ENCODE data around the gene CTRB2.
"Not testable (repeated sequence)": the region's sequence is repeated elsewhere in the genome, so short reads cannot be mapped to it uniquely, and the experiment has no call there.

CTRB2 gene

DNA sequence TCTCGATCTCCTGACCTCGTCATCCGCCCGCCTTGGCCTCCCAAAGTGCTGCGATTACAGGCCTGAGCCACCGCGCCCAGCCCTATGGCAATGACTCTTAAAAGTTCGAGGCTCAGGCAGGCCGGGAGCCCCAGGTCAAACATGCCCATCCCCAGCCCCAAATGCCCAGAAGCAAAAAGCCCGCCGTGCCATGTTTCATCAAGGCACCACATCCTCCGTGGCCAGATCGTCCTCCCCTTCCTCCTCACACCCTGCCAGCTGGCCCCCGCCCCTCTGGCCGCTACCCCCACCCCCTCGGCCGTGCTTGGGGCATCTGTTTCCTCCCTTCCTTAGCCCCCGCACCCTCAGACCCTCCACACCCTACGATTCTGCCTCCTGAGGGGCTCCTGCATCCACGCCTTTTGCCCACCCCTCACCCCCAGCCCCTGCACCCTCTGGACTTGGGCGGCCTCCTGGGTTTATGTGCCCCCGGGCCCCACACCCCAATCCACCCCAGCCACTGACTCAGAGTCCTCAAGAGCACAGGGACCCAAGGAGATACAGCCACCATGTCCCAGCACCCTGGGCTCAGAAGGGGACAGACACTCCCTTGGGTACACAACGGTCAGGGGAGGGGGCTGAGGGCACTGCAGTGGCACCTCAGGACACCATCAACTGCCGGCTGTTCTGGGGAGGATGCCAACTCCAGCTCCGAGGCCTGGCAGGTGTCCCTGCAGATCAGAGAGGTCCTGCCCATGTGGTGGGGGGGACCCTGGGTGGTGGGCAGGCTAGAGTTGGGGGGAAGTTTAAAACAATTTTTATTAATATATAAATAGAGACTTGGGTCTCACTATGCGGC, 18.9 kb upstream of the CTRB2 start:
- H3K36me3 Mint-ChIP-seq (ENCODE audit: low read depth), result no peaks in the 10 kb centered on the region

GRCh38 chr16:75225092-75225491, 18.1 kb upstream of the CTRB2 start:
- Mint-ChIP-seq H3K36me3 (ENCODE audit: low read depth) (no peaks in the 10 kb centered on the region), H3K4me1 (ENCODE audit: low read depth) (peaks cover 1% of the 10 kb centered on the region), H3K27ac (no peak overlapping the region), H3K9me3 (no peaks in the 10 kb centered on the region), H3K27me3 (ENCODE audit: low read depth) (no peaks in the 10 kb centered on the region), H3K4me3 (no peak overlapping the region)
- DNase-seq (ENCODE audit: low spot score), result no peak

More for the DNA sequence above, 18.9 kb upstream of the CTRB2 start:
- Mint-ChIP-seq H3K27me3 (ENCODE audit: low read depth) (no peaks in the 10 kb centered on the region), H3K27ac (no peak overlapping the region), H3K4me3 (no peak overlapping the region), H3K9me3 (no peaks in the 10 kb centered on the region), H3K4me1 (ENCODE audit: low read depth) (no peaks in the 10 kb centered on the region)
- DNase-seq (ENCODE audit: low spot score), result no peak

DNA sequence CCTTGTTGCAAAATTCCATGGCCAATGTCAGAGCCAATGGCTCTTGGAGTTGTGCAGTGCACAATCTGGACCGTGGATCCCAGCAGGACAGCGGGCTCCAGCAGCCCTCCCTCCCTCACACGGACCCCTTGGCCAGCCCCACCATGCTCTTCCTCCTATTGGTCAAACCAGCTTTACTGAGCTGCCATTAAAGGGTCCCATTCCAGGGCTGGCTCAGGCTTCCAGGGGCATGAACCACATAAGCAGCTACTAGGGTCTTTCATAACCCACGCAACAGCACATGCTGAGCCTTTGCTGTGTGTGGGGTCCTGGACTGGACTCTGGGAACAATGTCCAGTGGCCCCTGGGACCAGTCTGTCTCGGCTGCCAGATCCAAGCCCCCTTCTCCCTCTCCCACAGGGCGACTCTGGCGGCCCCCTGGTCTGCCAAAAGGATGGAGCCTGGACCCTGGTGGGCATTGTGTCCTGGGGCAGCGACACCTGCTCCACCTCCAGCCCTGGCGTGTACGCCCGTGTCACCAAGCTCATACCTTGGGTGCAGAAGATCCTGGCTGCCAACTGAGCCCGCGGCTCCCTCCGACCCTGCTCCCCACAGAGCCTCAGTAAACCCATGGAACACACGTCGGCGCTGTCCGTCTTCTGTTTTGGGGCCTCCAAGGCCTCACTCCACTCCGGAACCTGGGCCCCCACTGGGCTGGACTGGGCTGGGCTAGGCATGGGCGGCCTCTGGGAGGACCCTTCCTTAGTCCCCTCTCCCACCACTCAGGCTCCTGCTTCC, 17.5 kb upstream of the CTRB2 start:
- Mint-ChIP-seq H3K27me3 (ENCODE audit: low read depth) (no peaks in the 10 kb centered on the region), H3K27ac (no peak overlapping the region), H3K36me3 (ENCODE audit: low read depth) (no peaks in the 10 kb centered on the region), H3K4me1 (ENCODE audit: low read depth) (peaks cover 1% of the 10 kb centered on the region), H3K4me3 (no peak overlapping the region), H3K9me3 (no peaks in the 10 kb centered on the region)
- no peak for DNase-seq (ENCODE audit: low spot score)

DNA sequence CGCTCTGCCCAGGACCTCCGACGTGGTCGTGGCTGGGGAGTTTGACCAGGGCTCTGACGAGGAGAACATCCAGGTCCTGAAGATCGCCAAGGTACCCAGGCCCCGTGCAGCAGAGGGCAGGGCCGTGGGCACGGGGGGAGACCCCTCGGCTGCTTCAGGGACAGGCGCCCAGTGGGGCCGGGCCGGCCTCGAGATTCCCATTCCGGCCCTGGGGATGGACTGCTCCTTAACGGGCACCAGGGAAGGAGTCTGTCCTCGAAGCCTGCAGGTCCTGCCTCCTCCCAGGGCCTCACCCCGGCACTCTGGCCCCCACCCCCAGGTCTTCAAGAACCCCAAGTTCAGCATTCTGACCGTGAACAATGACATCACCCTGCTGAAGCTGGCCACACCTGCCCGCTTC, 16.2 kb upstream of the CTRB2 start:
- H3K9me3 Mint-ChIP-seq, result not testable (repeated sequence)

DNA sequence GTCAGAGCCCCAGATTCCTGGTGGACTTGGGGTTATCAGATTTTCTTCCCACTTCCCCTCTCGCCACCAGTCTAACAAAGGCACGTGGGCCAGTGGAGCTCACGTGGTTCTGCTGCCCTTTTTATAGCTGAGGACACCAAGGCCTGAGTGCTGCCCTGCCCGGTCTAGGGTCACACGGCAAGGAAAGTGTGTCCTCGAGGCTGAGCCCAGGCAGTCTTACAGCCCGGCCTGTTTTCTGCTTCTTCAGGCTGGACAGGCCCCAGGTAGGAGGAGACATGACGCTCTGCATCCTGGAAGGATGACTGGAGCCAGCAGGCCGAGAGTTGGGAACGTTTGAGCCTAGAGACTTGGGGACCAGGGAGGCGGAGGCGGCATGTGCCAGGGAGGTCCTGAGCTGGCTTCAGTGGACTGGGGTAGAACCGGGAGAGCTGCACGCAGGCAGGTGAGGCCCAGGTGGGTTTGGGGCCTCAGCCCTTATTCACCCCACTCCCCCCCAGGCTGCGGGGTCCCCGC, 15.4 kb upstream of the CTRB2 start:
- Mint-ChIP-seq H3K9me3 (no peaks in the 10 kb centered on the region), H3K4me3 (no peak overlapping the region), H3K27ac (no peak overlapping the region), H3K4me1 (ENCODE audit: low read depth) (peaks cover 1% of the 10 kb centered on the region), H3K27me3 (ENCODE audit: low read depth) (no peaks in the 10 kb centered on the region), H3K36me3 (ENCODE audit: low read depth) (no peaks in the 10 kb centered on the region)
- DNase-seq (ENCODE audit: low spot score), result no peak

More for the DNA sequence above, 16.2 kb upstream of the CTRB2 start:
- not testable (repeated sequence) for H3K4me3 Mint-ChIP-seq; DNase-seq (ENCODE audit: low spot score); H3K36me3 Mint-ChIP-seq (ENCODE audit: low read depth); H3K27me3 Mint-ChIP-seq (ENCODE audit: low read depth); H3K27ac Mint-ChIP-seq; H3K4me1 Mint-ChIP-seq (ENCODE audit: low read depth)

DNA sequence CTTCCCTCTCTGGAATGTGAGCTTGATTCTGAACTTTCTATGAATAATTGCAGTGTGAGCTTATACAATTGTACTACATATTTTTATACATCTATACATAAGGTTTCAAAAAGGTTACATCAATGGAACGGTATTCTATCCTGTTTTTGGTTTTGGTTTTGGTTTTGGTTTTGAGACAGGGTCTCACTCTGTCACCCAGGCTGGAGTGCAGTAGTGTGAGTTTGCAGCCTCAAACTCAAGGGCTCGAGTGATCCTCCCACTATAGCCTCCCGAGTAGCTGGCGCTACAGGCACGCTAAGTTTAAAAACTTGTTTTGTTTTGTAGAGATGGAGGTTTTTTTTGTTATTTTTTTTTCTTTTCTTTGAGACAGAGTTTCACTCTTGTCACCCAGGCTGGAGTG, 12.9 kb upstream of the CTRB2 start:
- peak overlapping the region; percentile 58 for H3K4me3 Mint-ChIP-seq
- no peaks in the 10 kb centered on the region for H3K27me3 Mint-ChIP-seq (ENCODE audit: low read depth)
- H3K36me3 Mint-ChIP-seq (ENCODE audit: low read depth), result no peaks in the 10 kb centered on the region
- no peak for DNase-seq (ENCODE audit: low spot score)
- H3K9me3 Mint-ChIP-seq, result no peaks in the 10 kb centered on the region
- peaks cover 1% of the 10 kb centered on the region for H3K4me1 Mint-ChIP-seq (ENCODE audit: low read depth)
- H3K27ac Mint-ChIP-seq, result peak overlapping the region; percentile 72

DNA sequence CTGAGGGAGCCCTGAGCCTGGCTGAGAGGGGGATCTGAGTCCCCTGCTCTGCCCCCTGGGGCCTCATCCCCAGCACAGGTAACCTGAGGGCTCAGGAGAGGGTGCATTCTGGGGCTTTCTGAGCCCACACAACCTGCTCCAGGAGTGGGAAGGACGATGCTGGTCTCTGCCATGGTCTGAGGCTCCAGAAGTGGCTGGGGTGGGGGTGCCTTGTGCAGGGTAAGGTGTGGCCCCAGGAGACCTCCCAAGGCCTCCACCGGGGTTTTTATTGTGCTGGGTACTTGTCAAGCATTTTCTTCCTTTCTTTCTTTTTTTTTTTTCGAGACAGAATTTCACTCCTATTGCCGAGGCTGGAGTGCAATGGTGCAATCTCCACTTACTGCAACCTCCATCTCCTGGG, 12.1 kb upstream of the CTRB2 start:
- Mint-ChIP-seq H3K9me3 (no peaks in the 10 kb centered on the region), H3K4me3 (no peak overlapping the region), H3K27ac (no peak overlapping the region), H3K4me1 (ENCODE audit: low read depth) (peaks cover 1% of the 10 kb centered on the region), H3K27me3 (ENCODE audit: low read depth) (no peaks in the 10 kb centered on the region), H3K36me3 (ENCODE audit: low read depth) (no peaks in the 10 kb centered on the region)
- no peak for DNase-seq (ENCODE audit: low spot score)

DNA sequence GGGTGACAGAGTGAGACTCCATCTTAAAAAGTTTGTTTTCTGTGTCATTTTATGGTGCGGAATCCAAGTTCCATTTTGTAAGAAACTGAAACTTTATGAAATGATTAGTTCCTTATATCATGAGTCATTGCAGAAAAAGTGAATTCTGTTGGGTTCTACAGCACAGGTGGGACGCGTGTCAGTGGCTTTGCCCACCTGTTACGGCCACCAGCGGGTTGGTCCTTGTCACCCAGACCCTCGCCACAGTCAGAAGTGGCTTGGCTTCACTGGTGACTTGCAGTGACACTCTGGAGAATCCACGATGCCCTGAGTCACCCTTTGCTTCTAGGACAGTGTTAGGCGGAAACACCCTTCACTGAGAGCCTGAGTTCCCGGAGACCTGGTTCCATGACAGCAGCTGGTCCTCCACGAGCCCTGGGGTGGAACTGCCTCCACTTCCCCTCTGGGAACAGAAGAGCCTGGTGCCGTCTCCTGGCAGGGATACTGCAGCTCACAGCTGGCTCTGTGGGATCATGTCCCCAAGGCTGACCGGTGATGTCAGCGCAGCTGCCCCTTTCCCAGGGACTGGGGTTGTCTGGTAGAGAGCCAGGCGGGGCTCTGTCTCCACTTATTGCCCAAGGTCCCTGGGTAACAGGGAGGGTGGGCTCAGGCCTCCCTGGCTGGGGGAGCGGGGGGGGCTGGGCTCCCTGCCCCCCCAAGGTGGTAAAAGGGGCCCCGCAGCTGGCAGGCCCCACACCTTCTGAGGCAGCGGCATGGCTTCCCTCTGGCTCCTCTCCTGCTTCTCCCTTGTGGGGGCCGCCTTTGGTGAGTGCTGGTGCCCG, 11.5 kb upstream of the CTRB2 start, which contains the start of gene CTRB1:
Gene CTRB1, plus strand, starts transcription at position 733 of the 821 bp plus-strand sequence. Its CDS starts 20 bp downstream, at position 753.
- H3K27ac Mint-ChIP-seq, result peak within 1 kb of the TSS; percentile 72

DNA sequence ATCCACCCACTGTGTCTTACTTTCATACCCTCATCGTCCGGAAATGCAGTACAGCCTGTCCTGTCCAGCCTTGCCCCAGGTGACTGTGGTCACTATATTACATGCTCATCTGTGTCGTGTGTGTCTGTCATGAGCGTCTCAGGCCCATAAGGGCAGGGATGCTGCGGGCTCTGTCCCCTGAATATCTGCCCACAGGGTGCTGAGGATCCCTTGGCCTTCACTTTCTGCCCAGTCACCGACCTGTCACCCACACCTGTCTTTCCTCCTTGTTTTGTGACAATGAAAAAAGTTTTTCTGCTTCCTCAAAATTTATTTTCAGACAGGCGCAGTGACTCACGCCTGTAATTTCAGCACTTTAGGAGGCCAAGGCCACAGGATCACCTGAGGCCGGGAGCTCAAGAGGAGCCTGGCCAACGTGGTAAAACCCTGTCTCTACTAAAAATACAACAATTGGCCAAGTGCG, 10.5 kb upstream of the CTRB2 start:
- peaks cover 1% of the 10 kb centered on the region for H3K4me1 Mint-ChIP-seq (ENCODE audit: low read depth)
- no peak for DNase-seq (ENCODE audit: low spot score)
- H3K4me3 Mint-ChIP-seq, result no peak overlapping the region

More for the DNA sequence above, 11.5 kb upstream of the CTRB2 start, which contains the start of gene CTRB1:
- Mint-ChIP-seq H3K27me3 (ENCODE audit: low read depth) (no peaks in the 10 kb centered on the region), H3K4me1 (ENCODE audit: low read depth) (peaks cover 1% of the 10 kb centered on the region), H3K36me3 (ENCODE audit: low read depth) (no peaks in the 10 kb centered on the region), H3K9me3 (no peaks in the 10 kb centered on the region), H3K4me3 (peak within 1 kb of the TSS; percentile 58)
- no peak for DNase-seq (ENCODE audit: low spot score)

DNA sequence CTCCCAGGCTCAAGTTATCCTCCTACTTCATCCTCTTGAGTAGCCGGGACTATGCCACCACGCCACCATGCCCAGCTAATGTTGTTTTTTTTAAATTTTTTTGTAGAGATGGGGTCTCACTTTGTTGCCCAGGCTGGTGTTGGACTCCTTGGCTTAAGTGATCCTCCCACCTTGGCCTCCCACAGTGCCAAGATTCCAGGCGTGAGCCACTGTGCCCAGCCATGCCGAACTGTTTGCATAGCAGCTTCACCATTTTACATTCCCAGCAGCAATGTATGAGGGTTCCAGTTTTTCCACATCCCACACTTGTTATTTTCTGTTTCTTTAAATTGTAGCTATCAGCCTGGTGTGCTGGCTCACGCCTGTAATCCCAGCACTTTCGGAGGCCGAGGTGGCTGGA, 9.6 kb upstream of the CTRB2 start:
- Mint-ChIP-seq H3K27me3 (ENCODE audit: low read depth) (no peaks in the 10 kb centered on the region), H3K4me1 (ENCODE audit: low read depth) (peaks cover 1% of the 10 kb centered on the region), H3K27ac (no peak overlapping the region), H3K9me3 (no peaks in the 10 kb centered on the region), H3K36me3 (ENCODE audit: low read depth) (no peaks in the 10 kb centered on the region), H3K4me3 (no peak overlapping the region)
- no peak for DNase-seq (ENCODE audit: low spot score)

More for the DNA sequence above, 10.5 kb upstream of the CTRB2 start:
- H3K9me3 Mint-ChIP-seq, result no peaks in the 10 kb centered on the region
- no peak overlapping the region for H3K27ac Mint-ChIP-seq
- H3K36me3 Mint-ChIP-seq (ENCODE audit: low read depth), result no peaks in the 10 kb centered on the region
- H3K27me3 Mint-ChIP-seq (ENCODE audit: low read depth), result no peaks in the 10 kb centered on the region

- Mint-ChIP-seq H3K4me3 (no peak overlapping the region), H3K9me3 (no peaks in the 10 kb centered on the region), H3K36me3 (ENCODE audit: low read depth) (no peaks in the 10 kb centered on the region), H3K4me1 (ENCODE audit: low read depth) (peaks cover 1% of the 10 kb centered on the region), H3K27ac (no peak overlapping the region), H3K27me3 (ENCODE audit: low read depth) (no peaks in the 10 kb centered on the region)
- no peak for DNase-seq (ENCODE audit: low spot score)
These were observed 9.2 kb upstream of the CTRB2 start for GRCh38 chr16:75216127-75216526.

GRCh38 chr16:75211286-75211685, 4.3 kb upstream of the CTRB2 start:
- not testable (repeated sequence) for H3K27me3 Mint-ChIP-seq (ENCODE audit: low read depth); H3K36me3 Mint-ChIP-seq (ENCODE audit: low read depth); H3K27ac Mint-ChIP-seq; H3K4me1 Mint-ChIP-seq (ENCODE audit: low read depth); H3K4me3 Mint-ChIP-seq; H3K9me3 Mint-ChIP-seq; DNase-seq (ENCODE audit: low spot score)

DNA sequence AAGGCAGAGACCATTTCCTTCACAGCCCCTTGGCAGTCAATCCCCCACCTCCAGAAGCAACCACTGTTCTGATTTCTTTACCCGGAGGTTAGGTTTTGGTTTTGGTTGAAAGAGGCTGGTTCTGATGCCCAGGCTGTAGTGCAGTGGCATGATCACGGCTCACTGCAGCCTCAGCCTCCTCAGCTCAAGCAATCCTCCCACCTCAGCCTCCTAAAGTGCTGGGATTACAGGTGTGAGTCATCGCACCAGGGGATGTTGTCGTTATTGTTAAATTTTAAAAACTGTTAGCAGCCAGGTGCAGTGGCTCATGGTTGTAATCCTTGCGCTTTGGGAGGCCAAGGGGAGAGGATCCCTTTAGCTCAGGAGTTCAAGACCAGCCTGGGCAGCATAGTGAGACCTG, 3.0 kb upstream of the CTRB2 start:
- no peaks in the 10 kb centered on the region for H3K36me3 Mint-ChIP-seq (ENCODE audit: low read depth)
- no peaks in the 10 kb centered on the region for H3K9me3 Mint-ChIP-seq
- H3K27me3 Mint-ChIP-seq (ENCODE audit: low read depth), result no peaks in the 10 kb centered on the region
- no peak overlapping the region for H3K4me3 Mint-ChIP-seq
- no peak for DNase-seq (ENCODE audit: low spot score)
- no peak overlapping the region for H3K27ac Mint-ChIP-seq
- H3K4me1 Mint-ChIP-seq (ENCODE audit: low read depth), result no peaks in the 10 kb centered on the region
